ENCODE results near the gene CCDC18.

CCDC18 gene

GRCh38 chr1:93180723-93181613, at the start of gene CCDC18:
Gene CCDC18, plus strand, starts transcription at chr1:93180724. Its CDS starts 2,638 bp downstream, at chr1:93183362.
- peak within 1 kb of the TSS; percentile 73 for H3K4me3 ChIP-seq (ENCODE audit: low read depth, low read length)
- TF ChIP-seq CTCF (IDR thresholded peaks at IDR 0.05; ENCODE audit: insufficient read depth, low read depth, low read length, missing control alignments) = no peak
- peak; percentile 85 for DNase-seq (ENCODE audit: low read depth)

- H3K4me3 ChIP-seq (ENCODE audit: low read depth, low read length) = no peak overlapping the region
- TF ChIP-seq CTCF (IDR thresholded peaks at IDR 0.05; ENCODE audit: insufficient read depth, low read depth, low read length, missing control alignments) = no peak
- DNase-seq (ENCODE audit: low read depth) = no peak
Observed at GRCh38 chr1:93132638-93133037, 47.9 kb upstream of the CCDC18 start.

- TF ChIP-seq CTCF (IDR thresholded peaks at IDR 0.05; ENCODE audit: insufficient read depth, low read depth, low read length, missing control alignments) = no peak
- no peak overlapping the region for H3K4me3 ChIP-seq (ENCODE audit: low read depth, low read length)
- no peak for DNase-seq (ENCODE audit: low read depth)
Observed at GRCh38 chr1:93136445-93136844, 44.1 kb upstream of the CCDC18 start.

GRCh38 chr1:93137604-93138292, 42.8 kb upstream of the CCDC18 start:
- DNase-seq (ENCODE audit: low read depth) = no peak
- no peak for TF ChIP-seq CTCF (IDR thresholded peaks at IDR 0.05; ENCODE audit: insufficient read depth, low read depth, low read length, missing control alignments)

GRCh38 chr1:93140106-93140505, 40.4 kb upstream of the CCDC18 start:
- H3K4me3 ChIP-seq (ENCODE audit: low read depth, low read length) = no peak overlapping the region
- DNase-seq (ENCODE audit: low read depth) = no peak
- no peak for TF ChIP-seq CTCF (IDR thresholded peaks at IDR 0.05; ENCODE audit: insufficient read depth, low read depth, low read length, missing control alignments)

More at GRCh38 chr1:93137604-93138292, 42.8 kb upstream of the CCDC18 start:
- no peak overlapping the region for H3K4me3 ChIP-seq (ENCODE audit: low read depth, low read length)

- H3K4me3 ChIP-seq (ENCODE audit: low read depth, low read length) = no peak overlapping the region
- no peak for DNase-seq (ENCODE audit: low read depth)
- no peak for TF ChIP-seq CTCF (IDR thresholded peaks at IDR 0.05; ENCODE audit: insufficient read depth, low read depth, low read length, missing control alignments)
Observed at GRCh38 chr1:93142161-93142560, 38.4 kb upstream of the CCDC18 start.

Measured in GM12865 (cell line).